Measurements from ENCODE around the gene THSD7A. TPM values are rescaled to one million over a fixed set of nuclear protein-coding genes. Genes with fewer than 3 reads are reported as not detected.

The THSD7A gene
- total and polyA plus RNA-seq, 2 of the 8 experiments (the other 6 are each of a cell fraction or from before 2014, with no cell fraction given): 0.44 to 1.2 TPM

- TF ChIP-seq NANOG (IDR thresholded peaks at IDR 0.05; ENCODE audit: insufficient read depth, low read depth, low read length, poor library complexity, severe bottlenecking) (no peak), GABPA (IDR thresholded peaks at IDR 0.05; ENCODE audit: borderline replicate concordance, insufficient read depth, low read length) (no peak), CHD2 (IDR thresholded peaks at IDR 0.05; ENCODE audit: low read length) (no peak), CREB1 (IDR thresholded peaks at IDR 0.05) (no peak), ATF2 (IDR thresholded peaks at IDR 0.05; ENCODE audit: low read length) (no peak), BCL11A (IDR thresholded peaks at IDR 0.05; ENCODE audit: low read depth in 2 of 2, low read length in 2 of 2) (no peak), POU5F1 (IDR thresholded peaks at IDR 0.05; ENCODE audit: low read depth, low read length) (no peak)
These were observed 374.6 kb downstream of the THSD7A start (continued) for GRCh38 chr7:11457419-11457818.

All from H1 (cell line).